NCI-H1417 treated with DMSO at 0.1 percent for 48 hours (cell line): ENCODE measurements around the gene KCNAB1.
A peak's percentile ranks its signal among the peaks of the same experiment; 100 is the strongest.
"Not testable (repeated sequence)": the region's sequence is repeated elsewhere in the genome, so short reads cannot be mapped to it uniquely, and the experiment has no call there.

Experiments
- DNase-seq: peaks from one replicate; lab custom pipeline; 2025; lab: John Stamatoyannopoulos, UW

KCNAB1 gene

DNA sequence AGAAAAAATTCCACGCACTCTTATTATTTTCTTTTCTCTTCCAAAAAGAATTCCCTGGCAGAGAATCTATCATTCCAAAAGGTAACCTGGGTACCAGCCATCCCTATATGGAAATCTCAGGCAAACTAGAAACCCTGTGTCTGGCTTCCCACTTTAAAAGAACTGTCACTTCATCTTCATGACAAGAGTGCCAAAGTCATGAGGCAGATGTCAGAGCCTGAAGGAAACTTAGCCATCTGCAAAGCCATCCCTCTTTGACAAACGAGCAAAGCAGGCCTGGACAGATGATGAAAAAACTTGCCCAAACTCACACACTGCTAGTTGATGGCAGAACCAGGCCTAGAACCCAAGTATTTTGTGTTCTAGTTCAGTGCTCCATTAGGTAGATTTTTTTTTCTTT lies 418.7 kb downstream of the KCNAB1 start:
- no peak for DNase-seq

DNA sequence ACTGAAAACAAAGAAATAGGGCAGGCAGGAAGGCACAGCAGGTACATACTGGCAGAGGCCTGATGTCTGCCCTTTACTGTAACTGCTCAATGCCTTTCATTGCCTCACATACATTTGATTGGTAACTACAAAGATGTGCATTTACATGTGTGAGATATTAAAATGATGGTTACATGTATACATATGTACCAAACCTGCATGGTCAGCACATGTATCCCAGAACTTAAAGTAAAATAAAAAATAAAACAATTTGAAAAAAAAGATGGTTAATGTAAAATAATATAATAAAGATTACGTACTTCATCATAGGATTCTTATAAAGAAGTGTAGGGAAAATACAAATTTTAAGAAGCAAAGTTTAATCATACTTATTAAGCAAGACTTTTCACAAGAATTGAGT lies 419.4 kb downstream of the KCNAB1 start:
- no peak for DNase-seq

DNA sequence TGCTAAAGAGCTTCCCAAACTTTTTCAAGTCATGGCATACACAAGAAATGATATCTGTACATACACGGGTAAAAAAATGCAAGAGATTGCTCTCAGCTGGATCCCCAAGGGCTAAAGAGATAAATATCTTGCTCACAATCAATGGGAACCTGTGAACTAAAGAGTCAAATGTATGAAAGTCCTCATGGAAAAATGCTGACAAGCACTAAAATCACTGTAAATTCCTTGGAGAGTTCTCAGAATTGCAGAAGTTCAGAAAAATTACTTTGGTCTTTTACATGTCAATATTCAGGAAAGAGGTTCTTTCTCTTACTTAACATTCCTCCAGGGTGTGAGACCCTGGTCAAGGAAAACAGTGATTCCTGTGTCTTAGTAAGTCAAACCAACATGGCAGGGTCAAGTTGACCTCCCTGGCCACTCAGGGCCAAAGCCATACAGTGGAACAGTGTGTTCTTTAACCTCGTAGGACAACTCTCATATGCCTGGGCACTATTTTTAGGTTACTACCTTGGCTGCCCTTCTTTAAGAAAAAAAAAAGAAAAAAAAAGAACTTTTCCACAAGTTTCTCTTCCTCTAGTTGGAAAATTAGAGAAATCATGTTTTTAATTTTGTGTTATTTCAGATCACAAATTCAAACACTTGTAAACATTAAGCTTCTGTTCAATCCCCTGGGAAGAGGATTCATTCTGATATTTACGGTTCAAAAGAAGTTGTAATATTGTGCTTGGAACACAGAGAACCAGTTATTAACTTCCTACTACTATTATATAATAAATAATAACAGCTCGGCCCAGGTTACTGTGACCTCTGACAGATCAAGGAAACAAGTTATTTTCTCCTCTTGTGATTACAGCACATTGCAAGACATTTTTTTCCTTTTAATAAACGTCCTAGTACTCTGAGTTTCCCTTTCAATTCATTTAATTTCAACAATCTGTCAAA lies 422.0 kb downstream of the KCNAB1 start:
- DNase-seq, result no peak

DNA sequence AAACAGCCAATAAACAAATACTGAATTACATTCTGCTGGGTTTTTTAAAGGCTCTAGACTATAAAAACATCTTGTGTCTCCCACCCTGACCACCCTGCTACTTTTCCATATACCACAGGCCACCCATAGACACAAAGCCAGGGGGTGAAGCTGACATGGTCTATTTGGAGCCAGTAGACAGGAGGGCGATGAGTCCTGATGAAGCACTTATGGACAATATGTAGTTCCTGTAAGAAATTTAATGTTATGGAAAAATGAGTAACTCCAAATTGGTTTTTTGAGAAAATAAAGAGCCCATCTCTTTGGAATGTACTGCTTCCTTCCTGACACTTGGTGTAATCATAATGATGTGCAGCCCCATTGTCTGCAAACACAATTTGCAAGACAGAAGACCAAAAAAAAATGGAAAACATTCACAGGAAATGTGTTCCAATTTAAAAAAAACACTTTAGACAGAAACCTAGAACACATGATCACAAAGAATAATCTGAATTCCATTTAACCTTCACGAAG lies 422.7 kb downstream of the KCNAB1 start:
- DNase-seq, result no peak

DNA sequence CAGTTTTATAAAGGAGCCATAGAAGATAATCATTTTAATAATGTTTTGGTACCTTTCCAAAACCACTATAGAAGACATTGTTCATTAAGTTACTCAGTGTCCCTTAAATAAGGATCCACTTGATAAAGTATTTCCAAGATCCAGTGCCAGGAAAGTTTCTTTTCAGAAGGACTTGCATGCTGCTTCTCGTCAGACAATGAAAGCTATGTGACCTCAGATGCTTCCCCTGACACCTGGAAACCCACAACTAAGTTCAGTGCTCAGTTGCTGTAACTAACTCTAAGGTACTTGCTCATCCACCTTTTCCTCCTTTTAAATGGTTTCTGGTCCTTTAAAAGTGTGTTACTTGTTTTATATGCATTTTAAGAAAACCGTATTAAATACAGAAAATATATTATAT lies 427.3 kb downstream of the KCNAB1 start:
- DNase-seq, result no peak

DNA sequence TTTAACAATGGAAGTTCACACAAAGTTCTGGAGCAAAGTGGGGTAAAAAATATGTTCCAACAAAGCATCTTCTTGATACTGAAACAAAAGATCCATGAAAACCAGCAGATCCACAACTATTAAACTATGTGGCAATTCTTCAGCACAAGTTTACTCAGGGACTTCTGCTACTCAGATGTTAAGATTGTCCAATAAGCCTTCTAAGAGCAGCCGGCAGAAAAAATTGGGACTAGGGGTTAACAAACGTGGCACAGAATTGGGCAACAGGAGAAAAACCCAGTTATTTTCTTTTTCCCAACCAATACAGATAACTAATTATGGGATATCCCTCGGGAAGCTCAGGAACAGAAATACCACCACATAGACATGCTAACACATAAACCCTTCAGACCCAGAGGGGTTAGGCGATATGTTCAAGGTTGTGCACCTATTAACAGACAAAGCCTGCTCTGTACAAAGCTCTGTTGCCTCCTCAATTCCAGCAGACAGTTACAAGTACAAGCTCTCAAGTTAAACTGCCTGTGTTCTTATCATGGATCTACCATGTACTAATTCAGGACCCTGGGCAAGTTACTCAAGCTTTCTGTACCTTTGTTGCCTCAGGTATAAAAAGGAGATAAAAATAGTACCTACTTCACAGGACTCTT lies 427.8 kb downstream of the KCNAB1 start:
- no peak for DNase-seq

DNA sequence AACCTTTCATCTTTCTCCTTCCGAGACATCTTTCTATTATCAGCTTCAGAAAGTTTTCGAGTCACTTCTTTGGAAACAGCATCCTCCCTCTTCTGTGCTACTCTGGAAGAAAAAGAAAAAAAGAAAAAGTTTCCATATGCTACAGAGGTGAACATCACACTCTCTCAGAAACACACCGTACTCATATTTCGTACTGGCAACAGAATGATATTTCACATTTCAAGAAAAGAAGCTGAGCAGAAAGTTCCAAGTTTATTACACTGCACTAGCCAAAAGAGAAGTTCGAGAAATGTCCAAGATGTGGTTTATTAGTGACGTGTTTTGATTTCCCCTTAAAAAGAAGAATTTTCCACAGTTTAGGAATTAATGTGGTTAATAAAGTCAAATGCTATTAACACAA lies 428.5 kb downstream of the KCNAB1 start:
- DNase-seq, result no peak

DNA sequence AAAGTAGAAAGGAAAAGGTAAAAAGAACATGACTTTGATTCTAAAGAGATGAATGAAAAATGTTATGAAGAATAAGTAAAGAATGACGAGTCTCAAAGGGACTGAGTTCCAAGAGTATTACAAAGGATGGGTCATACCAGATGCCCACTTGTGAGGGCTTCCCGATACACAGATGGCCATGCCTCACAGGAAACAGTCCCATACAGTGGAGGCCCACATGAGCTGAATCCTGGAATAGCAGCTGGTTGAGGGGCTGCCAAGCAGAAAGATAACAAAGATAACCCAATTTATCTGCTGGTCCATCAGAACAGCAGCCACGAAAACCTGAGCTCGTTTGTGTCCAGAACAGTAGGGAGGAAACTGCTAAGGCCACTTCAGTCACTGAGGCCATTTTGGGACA lies 430.9 kb downstream of the KCNAB1 start:
- DNase-seq, result no peak

DNA sequence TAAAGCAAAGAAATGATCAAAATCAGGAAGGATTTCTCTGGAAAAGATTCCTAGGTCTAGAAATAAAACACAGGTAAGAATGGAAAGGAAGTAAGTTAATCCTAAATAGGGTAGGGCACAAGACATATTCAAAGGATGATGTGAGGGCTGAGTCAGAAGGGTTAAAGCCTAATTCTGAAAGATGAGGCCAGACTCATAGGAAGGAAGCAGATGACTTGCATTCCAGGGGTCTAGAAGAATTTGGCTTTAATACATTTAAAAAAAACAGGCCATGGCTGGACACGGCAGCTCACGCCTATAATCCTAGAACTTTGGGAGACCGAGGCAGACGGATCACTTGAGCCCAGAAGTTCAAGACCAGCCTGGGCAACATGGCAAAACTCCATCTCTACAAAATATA lies 431.4 kb downstream of the KCNAB1 start:
- DNase-seq, result no peak

DNA sequence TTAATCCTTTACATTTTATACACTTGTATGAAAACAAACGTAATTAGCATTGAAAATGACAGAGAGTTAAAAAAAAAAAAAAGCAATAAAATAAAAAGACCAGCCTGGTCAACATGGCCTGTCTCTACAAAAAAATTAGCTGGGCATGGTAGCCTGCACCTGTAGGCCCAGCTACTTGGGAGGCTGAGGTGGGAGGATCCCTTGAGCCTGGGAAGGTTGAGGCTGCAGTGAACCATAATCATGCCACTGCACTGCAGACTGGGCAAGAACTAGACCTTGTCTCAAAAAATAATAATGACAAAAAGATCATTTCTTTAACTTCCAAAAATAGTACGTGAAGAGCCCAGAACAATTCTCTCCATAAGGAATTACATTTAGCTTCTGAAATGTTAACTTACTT lies 432.6 kb downstream of the KCNAB1 start:
- DNase-seq, result no peak

DNA sequence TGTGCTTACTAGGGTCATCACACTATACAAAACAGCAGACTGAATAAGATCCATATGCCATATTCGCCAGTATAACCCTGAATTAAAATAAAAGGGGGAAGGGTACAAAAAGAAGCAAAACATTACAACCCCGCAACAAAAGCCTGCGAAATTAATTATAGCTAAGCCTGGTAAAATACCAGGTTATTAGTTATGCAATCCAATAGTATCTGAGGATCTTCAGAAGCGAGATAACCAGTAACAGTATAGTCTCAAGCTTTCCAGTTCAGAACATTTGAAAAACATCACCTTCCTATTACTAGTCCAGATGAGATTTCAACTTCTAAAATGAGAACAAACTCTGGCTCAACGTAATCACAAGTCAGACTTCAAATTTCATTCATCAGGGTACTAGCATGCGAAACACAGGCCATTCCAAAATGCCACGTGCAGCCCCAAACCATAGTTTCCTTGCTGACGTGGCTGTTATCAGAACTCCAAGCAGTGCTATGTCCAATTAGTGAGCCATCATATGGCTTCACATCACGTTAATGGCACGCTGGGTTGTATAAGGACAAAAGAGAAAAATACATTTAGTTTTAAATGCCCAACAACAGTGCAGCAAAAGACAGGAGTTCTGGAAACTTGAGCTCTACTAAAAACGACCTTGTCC lies 433.5 kb downstream of the KCNAB1 start:
- DNase-seq, result no peak

DNA sequence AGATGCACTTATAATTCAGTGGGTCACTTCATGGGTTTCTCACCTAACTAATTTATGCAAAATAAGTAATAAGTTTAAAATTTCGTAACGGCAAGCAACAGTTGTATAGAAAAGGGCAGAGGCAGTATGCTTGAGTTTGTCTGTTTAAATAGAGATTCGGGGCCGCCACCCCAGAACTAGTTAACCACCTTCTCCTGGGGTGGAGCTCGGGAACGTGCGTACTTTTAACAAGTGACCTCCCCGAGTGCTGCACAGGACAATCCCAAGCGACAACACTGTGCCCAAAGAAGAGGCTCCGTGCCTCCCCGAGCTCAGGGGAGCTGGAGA lies 434.1 kb downstream of the KCNAB1 start:
- DNase-seq, result no peak

DNA sequence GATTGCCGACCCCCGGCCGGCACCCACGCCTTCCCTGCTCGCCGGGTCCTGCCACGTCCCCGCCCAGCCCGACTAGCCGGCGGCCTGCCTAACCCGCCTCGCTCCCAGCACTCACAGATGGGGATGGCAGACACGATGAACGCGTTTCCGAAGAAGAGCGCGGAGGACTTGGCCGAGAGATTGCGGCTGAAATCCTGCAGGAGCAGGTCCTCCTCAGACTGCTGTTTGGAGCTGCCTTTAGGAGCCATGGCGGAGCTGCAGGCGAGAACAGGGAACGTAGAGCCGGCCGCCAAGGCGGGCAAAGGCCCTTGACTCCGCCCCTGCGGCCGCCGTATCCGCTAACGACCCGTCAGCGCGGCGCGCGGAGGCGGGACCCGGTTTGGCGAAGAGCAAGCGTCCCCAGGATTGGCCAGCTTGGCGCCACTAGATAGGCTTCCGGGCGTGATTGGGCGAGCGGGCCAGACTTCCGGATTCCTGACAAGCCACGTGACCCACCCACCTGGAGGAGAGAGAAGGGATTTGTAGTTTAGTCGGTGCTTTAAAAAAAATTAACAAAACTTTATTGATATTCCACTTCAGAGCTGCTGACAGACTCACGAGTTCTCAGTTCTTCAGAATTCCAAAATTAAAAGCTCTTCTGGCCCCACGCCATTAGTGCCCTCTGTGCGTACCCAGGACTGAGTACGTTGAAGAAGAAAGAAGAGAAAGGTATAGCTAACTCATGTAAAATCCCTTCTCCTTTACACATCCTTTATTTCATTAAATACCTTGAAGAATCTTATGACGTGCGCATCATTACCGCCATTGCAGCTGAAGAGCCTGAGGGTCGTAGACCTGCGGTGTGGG lies 434.7 kb downstream of the KCNAB1 start, which contains the start of gene SSR3:
Gene SSR3, minus strand, starts transcription at position 276 of the 846 bp plus-strand sequence. Its CDS starts 28 bp downstream, at position 248.
- DNase-seq, result peak; percentile 96

DNA sequence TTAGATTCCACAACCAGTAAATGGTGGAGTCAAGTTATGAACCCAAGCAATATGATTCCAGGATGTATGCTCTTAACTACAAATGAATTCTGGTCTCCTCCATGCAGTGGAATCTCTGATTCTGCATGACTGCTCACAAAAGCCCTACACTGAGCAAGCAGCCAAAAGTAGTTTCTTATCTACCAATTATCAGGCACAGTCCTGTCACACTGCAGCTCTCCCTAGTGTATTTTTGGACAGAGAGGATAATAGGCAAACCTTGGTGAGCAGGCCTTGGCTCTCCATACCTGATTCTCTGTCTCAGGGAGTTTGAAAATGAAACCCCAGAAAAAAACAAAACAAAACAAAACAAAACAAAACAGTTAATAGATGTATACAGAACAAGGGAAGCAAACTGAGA lies 438.0 kb downstream of the KCNAB1 start:
- DNase-seq, result no peak

DNA sequence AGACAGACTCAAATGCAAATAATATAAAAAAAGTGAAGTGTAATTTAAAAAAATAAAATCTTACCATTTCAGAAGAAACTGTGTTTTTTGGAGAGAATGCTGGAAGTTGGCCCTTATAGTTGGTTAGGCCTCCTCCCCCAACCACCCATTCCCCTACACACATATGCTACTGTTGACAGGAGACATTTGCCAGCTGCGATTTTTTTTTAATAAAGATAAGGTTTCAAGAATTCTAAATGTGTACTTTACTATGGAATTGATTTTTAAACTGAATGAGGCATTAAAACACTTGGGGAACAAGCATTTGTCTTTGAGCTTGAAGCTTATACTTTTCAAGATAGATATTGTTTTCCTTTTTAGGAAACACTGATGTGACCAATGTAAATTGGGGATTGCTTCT lies 438.9 kb downstream of the KCNAB1 start:
- no peak for DNase-seq

DNA sequence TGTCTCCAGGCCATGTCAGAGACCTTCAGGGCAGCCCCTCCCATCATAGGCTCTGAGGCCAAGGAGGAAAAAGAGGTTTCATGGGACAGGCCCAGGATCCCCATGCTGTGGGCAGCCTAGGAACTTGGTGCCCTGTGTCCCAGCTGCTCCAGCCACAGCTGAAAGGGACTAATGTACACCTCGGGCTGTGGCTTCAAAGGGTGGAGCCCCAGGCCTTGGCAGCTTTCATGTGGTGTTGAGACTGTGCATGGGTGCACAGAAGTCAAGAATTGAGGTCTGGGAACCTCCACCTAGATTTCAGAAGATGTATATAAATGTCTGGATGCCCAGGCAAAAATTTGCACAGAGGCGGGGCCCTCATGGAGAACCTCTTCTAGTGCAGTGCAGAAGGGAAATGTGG lies 441.2 kb downstream of the KCNAB1 start:
- DNase-seq, result no peak

DNA sequence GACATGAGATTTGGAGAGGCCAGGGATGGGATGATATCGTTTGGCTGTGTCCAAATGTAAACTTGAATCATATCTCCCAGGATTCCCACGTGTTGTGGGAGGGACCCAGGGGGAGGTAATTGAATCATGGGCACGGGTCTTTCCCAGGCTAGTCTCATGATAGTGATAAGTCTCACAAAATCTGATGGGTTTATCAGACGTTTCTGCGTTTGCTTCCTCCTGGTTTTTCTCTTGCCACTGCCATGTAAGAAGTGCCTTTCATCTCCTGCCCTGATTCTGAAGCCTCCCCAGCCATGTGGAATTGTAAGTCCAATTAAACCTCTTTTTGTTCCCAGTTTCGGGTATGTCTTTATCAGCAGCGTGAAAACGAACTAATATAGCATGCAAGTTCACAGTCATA lies 442.1 kb downstream of the KCNAB1 start:
- not testable (repeated sequence) for DNase-seq

DNA sequence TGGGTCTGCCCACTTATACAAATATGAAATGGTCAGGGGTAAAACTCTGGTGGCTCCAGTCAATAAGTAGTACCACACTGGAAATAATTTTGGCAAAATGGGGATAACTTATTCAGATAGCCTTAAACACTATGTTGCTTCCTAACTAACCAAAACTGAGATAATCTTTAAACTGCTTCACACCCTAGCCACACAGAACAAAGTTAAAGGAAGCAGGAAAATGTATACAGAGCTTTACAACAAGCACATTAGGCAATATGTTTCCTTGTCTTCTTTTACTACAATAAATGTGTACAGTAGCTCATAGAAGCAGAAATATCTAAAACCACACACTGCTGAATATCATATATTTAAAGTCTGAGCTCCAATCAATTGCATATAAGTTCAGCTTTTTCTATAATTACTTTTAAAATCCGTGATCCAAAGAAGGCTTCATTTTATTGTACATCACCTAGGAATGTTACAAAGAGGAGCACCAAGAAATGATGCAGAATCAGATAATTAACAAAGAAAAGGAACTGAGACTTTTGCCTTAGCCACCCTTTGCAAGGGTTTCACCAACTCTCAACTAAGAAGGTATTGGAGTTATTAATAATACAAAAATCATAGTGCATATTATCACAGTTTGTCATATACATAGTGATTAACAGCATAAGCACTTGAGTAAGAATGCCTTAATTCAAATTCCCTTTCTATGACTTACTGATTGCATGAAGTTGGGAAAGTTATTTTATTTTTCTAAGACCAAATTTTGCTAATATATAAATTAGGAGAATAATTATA lies 443.7 kb downstream of the KCNAB1 start:
- DNase-seq, result no peak

DNA sequence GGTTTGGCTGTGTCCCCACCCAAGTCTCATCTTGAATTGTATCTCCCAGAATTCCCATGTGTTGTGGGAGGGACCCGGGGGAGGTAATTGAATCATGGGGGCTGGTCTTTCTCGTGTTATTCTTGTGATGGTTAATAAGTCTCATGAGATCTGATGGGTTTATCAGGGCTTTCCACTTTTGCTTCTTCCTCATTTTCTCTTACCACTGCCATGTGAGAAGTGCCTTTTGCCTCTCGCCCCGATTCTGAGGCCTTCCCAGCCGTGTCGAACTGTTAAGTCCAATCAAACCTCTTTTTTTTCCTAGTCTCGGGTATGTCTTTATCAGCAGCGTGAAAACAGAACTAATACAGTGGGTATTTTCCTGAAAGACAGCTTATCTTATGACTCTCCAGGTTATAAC lies 448.6 kb downstream of the KCNAB1 start:
- not testable (repeated sequence) for DNase-seq

DNA sequence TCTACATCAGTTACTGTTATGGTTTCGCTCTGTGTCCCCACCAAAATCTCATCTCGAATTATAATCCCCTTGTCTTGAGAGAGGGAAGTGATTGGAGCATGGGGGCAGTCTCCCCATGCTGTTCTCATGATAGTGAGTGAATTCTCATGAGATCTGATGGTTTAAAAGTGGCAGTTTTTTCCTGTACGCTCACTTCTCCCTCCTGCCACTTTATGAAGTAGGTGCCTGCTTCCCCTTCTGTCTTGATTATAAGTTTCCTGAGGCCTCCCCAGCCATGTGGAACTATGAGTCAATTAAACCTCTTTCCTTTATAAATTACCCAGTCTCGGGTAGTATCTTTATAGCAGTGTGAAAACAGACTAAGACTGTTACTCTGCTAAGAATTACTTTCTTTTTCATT lies 449.5 kb downstream of the KCNAB1 start:
- not testable (repeated sequence) for DNase-seq

DNA sequence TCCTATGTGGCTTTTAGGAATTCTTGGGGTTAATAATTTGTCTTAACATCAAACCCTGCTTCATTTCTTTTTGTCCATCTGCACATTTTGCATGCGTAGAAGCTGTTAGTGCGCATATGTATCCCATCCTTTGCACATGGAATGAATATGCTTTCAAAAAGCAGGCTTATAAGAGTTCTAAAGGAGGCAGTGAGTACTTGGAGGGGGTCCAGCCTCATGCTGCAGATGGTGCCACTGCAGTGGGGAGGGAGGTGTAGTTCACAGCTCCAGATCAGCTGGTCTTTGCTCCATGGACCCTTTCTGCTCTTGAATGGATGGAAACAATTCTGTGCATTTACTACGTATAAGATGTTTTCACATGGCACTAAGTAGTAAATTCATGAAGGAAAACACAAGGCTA lies 455.3 kb downstream of the KCNAB1 start:
- no peak for DNase-seq
